ENCODE data around the gene RGS7BP.

Gene RGS7BP

DNA sequence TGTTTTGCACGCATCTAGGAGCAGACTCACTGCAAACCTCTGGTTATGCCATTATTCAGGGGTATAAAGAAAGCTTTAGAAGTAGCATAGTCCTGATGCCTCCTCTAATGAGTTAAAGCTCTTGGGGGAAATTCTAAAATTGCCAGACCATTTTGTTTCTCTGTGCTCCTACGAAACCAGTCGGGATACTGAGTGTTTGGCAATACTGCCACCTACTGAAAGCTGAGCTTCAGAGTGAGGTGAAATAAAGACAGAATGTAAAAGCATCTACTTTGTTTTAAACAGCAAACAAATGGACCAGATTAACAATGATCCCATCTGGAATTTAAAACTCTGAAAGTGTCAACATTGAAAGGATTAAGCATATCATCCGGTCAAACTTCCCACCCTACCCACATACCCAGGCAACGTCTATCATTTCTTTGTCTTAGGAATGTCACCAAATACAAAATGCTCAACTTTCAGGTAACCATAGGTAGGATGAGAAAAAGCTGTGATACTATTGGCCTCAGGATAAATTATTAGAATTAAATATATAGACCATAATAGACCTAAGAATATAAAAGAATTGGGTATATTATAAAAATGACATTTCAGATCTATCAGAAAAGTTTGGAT lies 106.6 kb downstream of the RGS7BP start:
- Histone ChIP-seq H3K4me1 (ENCODE audit: low read depth, poor library complexity, severe bottlenecking) (peaks cover 3% of the 10 kb centered on the region), H3K36me3 (ENCODE audit: insufficient read depth) (no peaks in the 10 kb centered on the region), H2AFZ (ENCODE audit: low read depth) (peak overlapping the region; percentile 28; the same call in 1 of the 2 replicates), H3K27ac (no peak overlapping the region), H3K27me3 (ENCODE audit: insufficient read depth, low read depth) (no peaks in the 10 kb centered on the region), H3K79me2 (ENCODE audit: insufficient read depth, low read depth) (no peaks in the 10 kb centered on the region), H4K20me1 (ENCODE audit: insufficient read depth) (no peaks in the 10 kb centered on the region), H3K9ac (no peak overlapping the region), H3K4me2 (0 out of 2 replicates have a peak overlapping the region, but pooled peaks have one; percentile 0), H3K4me3 (IDR thresholded peaks at IDR 0.05; ENCODE audit: insufficient read depth, low read depth, low read length) (no peak overlapping the region)
- peak; percentile 83 for TF ChIP-seq CTCF (conservative IDR thresholded peaks at IDR 0.05; ENCODE audit: low read depth, low read length)

DNA sequence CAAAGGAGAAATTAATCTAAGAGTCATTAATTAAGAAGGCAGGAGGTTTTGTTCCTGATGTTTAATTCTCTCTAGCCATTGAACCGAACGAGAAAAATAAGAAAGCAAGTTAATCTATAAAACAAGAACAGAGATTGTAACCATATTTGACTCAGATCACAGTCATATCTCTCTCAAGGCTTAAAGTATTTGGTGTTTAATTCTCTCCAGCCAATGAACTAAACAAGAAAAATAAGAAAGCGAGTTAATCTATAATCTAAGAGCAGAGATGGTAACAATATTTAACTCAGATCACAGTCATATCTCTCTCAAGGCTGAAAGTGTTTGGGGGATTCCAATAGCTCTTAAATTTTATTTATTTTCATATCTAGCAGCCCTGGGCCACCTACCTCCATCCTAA lies 110.1 kb downstream of the RGS7BP start:
- H3K9ac ChIP-seq: no peak overlapping the region
- no peaks in the 10 kb centered on the region for H3K79me2 ChIP-seq (ENCODE audit: insufficient read depth, low read depth)
- no peak overlapping the region for H3K27ac ChIP-seq
- H3K36me3 ChIP-seq (ENCODE audit: insufficient read depth): no peaks in the 10 kb centered on the region
- H2AFZ ChIP-seq (ENCODE audit: low read depth): no peak overlapping the region
- peaks cover 3% of the 10 kb centered on the region for H3K4me1 ChIP-seq (ENCODE audit: low read depth, poor library complexity, severe bottlenecking)
- TF ChIP-seq CTCF (conservative IDR thresholded peaks at IDR 0.05; ENCODE audit: low read depth, low read length): no peak
- no peak overlapping the region for H3K4me2 ChIP-seq
- no peaks in the 10 kb centered on the region for H3K27me3 ChIP-seq (ENCODE audit: insufficient read depth, low read depth)
- H4K20me1 ChIP-seq (ENCODE audit: insufficient read depth): no peaks in the 10 kb centered on the region
- no peak overlapping the region for H3K4me3 ChIP-seq (IDR thresholded peaks at IDR 0.05; ENCODE audit: insufficient read depth, low read depth, low read length)

DNA sequence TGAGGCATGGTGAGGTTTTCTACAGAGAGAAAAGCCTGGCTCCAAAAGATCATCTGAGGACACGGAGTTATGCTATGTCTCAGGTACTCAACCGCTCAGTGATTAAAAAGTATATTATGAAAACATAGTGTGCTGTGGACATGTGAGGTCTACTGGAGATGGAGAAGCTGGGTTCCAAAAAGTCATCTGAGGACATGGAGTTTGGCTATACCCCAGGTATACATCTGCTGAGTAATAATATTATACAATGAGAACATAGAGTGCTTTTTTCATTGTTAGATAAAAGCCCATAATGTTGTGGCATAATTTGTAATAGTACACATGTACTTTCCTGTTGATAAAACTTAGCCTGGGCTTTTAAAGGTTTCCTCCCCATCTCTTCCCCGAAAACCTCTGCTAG lies 113.8 kb downstream of the RGS7BP start:
- Histone ChIP-seq H4K20me1 (ENCODE audit: insufficient read depth) (no peaks in the 10 kb centered on the region), H2AFZ (ENCODE audit: low read depth) (no peak overlapping the region), H3K79me2 (ENCODE audit: insufficient read depth, low read depth) (no peaks in the 10 kb centered on the region), H3K4me2 (no peak overlapping the region), H3K9ac (no peak overlapping the region), H3K27me3 (ENCODE audit: insufficient read depth, low read depth) (no peaks in the 10 kb centered on the region), H3K36me3 (ENCODE audit: insufficient read depth) (no peaks in the 10 kb centered on the region), H3K4me3 (IDR thresholded peaks at IDR 0.05; ENCODE audit: insufficient read depth, low read depth, low read length) (no peak overlapping the region), H3K27ac (no peak overlapping the region), H3K4me1 (ENCODE audit: low read depth, poor library complexity, severe bottlenecking) (no peaks in the 10 kb centered on the region)
- no peak for TF ChIP-seq CTCF (conservative IDR thresholded peaks at IDR 0.05; ENCODE audit: low read depth, low read length)

- Histone ChIP-seq H3K79me2 (ENCODE audit: insufficient read depth, low read depth) (no peaks in the 10 kb centered on the region), H4K20me1 (ENCODE audit: insufficient read depth) (no peaks in the 10 kb centered on the region), H3K4me3 (IDR thresholded peaks at IDR 0.05; ENCODE audit: insufficient read depth, low read depth, low read length) (no peak overlapping the region), H3K27me3 (ENCODE audit: insufficient read depth, low read depth) (no peaks in the 10 kb centered on the region), H3K9ac (no peak overlapping the region), H2AFZ (ENCODE audit: low read depth) (no peak overlapping the region), H3K4me2 (no peak overlapping the region), H3K36me3 (ENCODE audit: insufficient read depth) (no peaks in the 10 kb centered on the region), H3K27ac (no peak overlapping the region), H3K4me1 (ENCODE audit: low read depth, poor library complexity, severe bottlenecking) (no peaks in the 10 kb centered on the region)
- no peak for TF ChIP-seq CTCF (conservative IDR thresholded peaks at IDR 0.05; ENCODE audit: low read depth, low read length)
Observed at GRCh38 chr5:64622991-64623390, 117.2 kb downstream of the RGS7BP start.

All from KMS-11 (cell line).